ENCODE results near the gene HIPK2. TPM values are rescaled to one million over a fixed set of nuclear protein-coding genes. Genes with fewer than 3 reads are reported as not detected.

The HIPK2 gene
- total RNA-seq (ENCODE audit: insufficient read depth, low replicate concordance), result 6.0 TPM

DNA sequence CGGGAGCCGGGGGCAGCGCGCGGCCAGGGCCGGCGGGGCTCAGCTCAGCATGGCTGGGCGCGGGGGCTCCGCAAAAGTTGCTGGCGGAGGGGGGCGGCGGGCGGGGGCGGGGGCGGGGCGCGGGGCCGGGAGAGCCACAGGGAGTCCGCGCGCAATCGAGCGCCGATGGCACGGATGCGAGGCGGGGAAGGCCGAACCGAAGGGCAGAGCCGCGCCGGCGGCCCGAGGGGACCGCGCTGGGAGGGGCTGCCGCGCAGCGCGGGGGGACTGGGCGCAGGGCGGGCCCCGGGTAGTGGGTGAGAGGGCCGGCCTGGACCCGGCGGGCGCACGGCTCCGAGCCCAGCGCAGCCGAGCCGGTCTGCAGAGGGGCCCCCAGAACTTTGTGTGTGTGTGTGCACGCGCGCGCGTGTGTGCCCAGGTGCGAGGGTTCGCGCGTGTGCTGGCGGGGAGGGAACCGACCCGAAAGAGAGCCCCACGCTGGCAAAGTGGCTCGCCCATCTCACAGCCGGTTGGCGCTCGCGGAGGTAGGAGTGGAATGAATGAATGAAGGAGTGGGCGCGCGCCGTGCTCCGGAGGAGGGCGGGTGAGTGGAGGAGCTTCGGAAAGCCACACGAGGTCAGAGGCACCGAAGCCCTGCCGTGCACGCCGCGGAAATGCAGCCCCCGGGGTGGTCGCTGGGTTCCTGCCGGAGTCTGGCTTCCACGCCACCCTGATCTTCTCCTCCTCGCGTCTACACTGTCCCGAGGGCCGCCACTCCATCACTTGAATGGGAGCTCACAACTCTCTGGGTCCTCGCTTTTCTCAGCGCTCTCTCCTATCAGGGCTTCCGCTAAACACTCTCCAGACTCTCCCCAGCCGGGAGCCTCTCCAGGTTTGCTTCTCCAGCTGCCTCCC, at the start of gene HIPK2:
Gene HIPK2 (minus strand): TSS at position 51 of the 894 bp plus-strand sequence. CDS start 375 bp downstream, outside the sequence.
- DNase-seq (ENCODE audit: low spot score), result peak; percentile 85

DNA sequence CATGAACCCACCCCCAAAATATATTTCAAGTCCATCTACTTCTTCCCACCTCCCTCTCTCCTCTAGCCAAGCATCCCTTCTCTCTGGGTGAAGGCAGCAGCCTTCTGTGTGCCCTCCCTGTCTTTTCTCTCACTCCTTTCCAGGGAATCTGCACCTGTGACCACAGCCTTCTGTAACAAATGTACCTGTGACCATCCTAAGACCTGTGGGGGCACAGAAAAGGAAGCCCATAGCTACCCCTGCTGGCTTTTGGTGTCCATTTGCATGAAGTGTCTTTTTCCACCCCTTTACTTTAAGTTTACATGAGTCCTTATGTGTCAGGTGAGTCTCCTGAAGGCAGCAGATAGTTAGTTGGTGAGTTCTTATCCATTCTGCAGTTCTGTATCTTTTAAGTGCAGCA, 49.2 kb upstream of the HIPK2 start:
- no peak for DNase-seq (ENCODE audit: low spot score)

- DNase-seq (ENCODE audit: low spot score), result peak; percentile 23
Measured at GRCh38 chr7:139825666-139826290, 48.0 kb upstream of the HIPK2 start.

- DNase-seq (ENCODE audit: low spot score), result peak; percentile 76
Measured at GRCh38 chr7:139823959-139824521, 46.2 kb upstream of the HIPK2 start.

DNA sequence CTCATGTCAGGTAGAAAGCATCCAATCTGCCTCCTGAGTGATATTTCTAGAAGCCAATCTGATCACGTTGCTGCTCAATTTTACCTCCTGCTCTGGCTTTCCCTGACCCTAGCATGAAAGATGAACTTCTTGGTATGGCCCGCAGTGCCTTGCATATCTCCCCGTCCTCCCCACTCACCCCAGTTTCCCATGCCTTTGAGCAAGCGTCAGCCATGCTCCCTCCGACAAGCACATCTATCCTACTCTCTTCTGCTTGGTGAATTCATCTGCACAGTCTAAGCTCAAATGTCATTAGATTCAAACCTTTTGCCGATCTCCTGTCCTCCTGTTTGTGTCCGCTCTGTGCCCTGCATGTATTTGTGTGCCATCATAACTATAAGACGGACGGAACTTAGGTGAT, 45.1 kb upstream of the HIPK2 start:
- DNase-seq (ENCODE audit: low spot score), result no peak

GRCh38 chr7:139821349-139822105, 43.7 kb upstream of the HIPK2 start:
- no peak for DNase-seq (ENCODE audit: low spot score)

DNA sequence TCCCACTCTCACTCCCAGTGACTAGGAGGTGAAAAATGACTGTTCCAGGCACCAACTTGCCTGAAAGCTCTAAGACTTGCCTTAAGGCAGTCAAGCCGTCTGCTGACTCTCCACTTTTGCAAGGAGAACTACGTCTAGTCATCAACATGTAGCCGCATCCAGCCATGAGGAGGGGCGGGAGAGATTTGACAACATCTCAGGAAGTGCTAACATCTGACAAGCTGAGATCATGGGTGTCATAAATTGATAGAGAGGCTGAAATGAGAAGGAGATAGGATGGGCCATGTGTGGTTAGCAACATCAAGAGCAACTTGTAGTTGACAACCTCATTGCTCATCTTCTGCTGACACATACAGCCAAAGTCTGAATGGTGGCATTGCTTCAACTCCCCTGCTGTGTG, 42.3 kb upstream of the HIPK2 start:
- no peak for DNase-seq (ENCODE audit: low spot score)

DNA sequence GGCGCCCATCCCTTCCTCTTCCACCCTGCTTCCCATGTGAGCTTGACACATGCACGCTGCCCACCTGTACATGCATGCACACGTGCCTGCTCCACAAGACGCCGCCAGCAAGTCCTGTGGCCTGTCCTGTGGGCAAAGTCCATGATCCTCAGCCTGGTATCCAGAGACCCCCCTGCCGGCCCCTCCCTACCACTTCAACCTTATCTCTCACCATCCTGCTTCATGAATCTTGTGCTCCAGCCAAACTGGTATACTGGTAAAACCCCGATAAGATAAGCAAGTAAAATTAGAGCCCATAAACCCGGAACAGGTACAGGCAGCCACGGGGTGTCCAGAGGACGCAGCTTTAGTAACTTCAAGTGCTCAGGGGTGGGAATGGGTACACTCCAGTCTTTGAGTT, 39.5 kb upstream of the HIPK2 start:
- DNase-seq (ENCODE audit: low spot score), result no peak

- DNase-seq (ENCODE audit: low spot score), result no peak
Measured at GRCh38 chr7:139813689-139814088, 35.9 kb upstream of the HIPK2 start.

DNA sequence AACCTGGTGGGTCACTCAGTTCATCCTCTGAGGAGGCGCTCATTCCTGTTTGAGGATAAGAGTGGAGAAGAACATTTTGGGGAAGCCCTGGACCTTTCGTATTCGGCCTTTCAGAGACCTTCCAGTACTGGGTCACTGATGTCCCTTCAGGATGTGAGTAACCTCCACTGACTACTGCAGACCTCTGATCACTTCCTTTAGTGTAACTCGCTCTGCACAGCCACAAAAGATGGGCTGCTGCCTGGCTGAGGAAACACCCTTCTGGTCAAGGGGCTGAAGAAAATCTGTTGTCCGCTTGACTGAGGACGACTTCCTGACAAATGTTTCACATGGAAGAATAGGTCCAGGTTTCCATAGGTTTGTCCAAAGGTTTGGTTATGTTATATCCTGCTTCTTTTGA, 35.4 kb upstream of the HIPK2 start:
- no peak for DNase-seq (ENCODE audit: low spot score)

GRCh38 chr7:139811066-139811465, 33.3 kb upstream of the HIPK2 start:
- DNase-seq (ENCODE audit: low spot score), result no peak

GRCh38 chr7:139808846-139809442, 31.1 kb upstream of the HIPK2 start:
- no peak for DNase-seq (ENCODE audit: low spot score)

DNA sequence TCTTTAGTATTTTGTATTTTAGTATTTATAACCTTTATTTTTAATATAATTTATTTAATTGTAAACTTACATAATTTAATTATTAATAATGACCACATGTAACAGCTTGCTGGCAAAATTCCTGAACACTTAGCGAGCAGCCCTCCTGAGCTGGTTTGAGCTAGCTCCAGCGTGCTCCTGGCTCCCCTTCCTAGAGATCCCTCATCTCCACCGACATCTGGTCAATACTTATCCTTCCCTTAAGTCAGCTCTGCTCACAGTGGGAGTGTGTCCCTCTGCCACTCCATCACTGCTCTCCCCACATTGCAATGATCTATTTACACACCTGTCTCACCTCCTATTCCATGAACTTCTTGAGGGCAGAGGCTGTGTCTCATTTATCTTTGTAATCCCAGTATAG, 30.6 kb upstream of the HIPK2 start:
- DNase-seq (ENCODE audit: low spot score), result no peak

- no peak for DNase-seq (ENCODE audit: low spot score)
Measured at GRCh38 chr7:139807009-139807408, 29.2 kb upstream of the HIPK2 start.

GRCh38 chr7:139804571-139804970, 26.8 kb upstream of the HIPK2 start:
- DNase-seq (ENCODE audit: low spot score), result no peak

GRCh38 chr7:139799586-139799985, 21.8 kb upstream of the HIPK2 start:
- no peak for DNase-seq (ENCODE audit: low spot score)

- no peak for DNase-seq (ENCODE audit: low spot score)
Measured at GRCh38 chr7:139798892-139799291, 21.1 kb upstream of the HIPK2 start.

DNA sequence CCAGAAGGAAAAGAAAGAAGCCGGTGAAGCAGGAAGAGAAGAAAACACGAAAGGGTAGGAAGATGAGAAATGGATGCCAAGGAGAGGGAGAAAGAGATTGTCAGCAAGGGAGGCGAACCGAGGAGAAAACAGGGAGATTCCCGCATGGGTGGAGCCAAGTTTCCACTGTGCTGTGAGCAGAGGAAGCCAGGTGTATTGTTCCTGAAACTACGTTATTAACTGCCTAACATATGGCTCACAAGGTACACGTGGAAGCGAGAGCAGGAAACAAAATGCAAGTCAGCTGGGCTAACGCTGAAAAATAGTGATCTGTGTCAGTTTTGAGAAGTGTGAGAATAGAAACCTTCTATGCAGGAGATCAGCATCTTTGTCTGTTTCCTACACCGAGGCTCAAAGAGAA, 20.4 kb upstream of the HIPK2 start:
- no peak for DNase-seq (ENCODE audit: low spot score)

DNA sequence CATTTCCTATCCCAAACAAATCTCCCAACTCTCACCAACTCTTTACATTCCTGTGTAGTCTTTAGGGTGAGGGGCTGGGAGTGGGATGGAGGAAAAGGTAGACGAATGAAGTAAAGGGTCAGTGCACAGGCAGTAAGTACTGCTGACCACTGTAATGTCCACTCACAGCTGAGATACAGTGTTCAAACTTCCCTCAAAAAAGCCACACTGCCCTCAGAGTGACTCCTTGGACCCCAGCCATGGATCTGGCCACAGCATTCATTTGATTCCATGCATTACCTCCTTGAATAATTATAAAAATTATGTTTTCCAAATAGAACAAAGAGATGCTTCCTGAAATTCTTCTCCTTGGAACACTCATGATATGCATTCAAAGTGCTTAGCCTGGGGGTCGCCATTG, 19.8 kb upstream of the HIPK2 start:
- DNase-seq (ENCODE audit: low spot score), result no peak

DNA sequence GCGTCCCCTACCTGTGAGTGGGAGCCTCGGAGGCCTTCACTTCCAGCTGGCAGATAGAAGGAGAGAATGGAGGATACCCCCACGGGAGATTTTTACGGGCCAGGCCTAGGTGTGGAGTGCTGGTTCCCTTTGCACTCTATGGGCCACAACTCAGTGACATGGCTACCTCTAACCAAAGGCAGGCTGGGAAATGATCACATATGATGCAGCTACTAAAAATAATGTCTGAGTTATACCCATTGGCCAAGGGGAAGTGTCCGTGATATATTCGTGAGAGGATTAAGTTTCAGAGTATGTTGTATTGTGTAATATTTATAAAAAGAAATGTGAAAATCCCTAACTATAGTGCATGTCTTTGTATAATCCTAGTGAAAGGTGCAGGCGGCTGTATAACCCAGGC, 13.5 kb upstream of the HIPK2 start:
- DNase-seq (ENCODE audit: low spot score), result no peak

DNA sequence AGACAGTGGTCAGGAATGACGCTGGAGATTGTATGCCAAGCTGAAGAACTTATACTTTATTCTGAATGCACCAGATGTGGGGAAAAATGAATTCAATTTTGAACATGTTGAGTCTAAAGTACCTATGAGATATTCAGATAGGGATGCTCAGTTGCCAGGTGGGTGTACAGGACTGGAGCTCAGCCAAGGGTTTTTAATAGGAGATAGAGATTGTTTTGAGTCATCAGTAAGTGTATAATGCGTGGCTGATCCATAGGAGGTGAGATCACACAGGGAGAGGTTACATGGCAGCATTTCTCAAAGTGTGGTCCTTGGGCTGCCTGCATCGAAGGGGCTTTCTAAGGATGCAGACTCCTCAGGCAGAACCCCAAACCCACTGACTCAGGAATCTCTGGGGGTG, 6.8 kb upstream of the HIPK2 start:
- no peak for DNase-seq (ENCODE audit: low spot score)

Data from umbilical cord (tissue), 2 donors.